Measurements from ENCODE around the gene MTRFR. TPM values are rescaled to one million over a fixed set of nuclear protein-coding genes. Genes with fewer than 3 reads are reported as not detected.

The MTRFR gene
- total RNA-seq, 1 experiment from 2014 or later: 14.8 TPM

DNA sequence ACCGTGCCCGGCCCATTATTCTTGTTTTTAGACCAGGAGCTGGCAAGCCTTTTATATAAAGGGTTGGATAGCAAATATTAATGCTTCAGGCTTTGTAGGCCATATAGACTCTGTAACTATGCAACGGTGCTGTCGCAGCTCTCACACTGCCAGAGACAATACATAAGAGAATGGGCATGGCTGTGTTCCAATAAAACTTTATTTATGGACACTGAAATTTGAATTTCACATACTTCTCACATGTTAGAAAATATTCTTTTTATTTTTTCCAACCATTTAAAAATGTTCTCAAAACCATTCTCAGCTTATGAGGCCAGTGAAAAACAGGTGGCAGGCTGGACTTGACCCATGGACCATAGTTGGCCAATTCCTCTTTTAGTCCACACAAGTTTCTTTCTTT is 51.4 kb downstream of the MTRFR start:
- H3K27me3 Mint-ChIP-seq (ENCODE audit: low read depth): no peaks in the 10 kb centered on the region
- no peak overlapping the region for H3K4me3 Mint-ChIP-seq
- no CpG with 5 or more reads among the region's 4 CpGs for WGBS (ENCODE audit: extremely low coverage, insufficient read length, low lambda C conversion rate)
- Histone ChIP-seq H3K4ac (ENCODE audit: low read depth, low read length) (no peak overlapping the region), H2BK12ac (ENCODE audit: insufficient read length, low read depth, low read length) (no peak overlapping the region), H4K5ac (ENCODE audit: insufficient read length, low read depth, low read length) (no peak overlapping the region), H2AFZ (ENCODE audit: low read length) (no peak overlapping the region), H4K8ac (replicated peaks; ENCODE audit: insufficient read length, low read depth, low read length) (no peak overlapping the region), H3K27ac (ENCODE audit: insufficient read length, low read depth, low read length) (no peak overlapping the region), H3K23me2 (ENCODE audit: insufficient read length, low read depth, low read length, poor library complexity, severe bottlenecking) (no peaks in the 10 kb centered on the region), H2BK120ac (ENCODE audit: low read depth, low read length, poor library complexity, severe bottlenecking) (no peak overlapping the region), H3K27me3 (ENCODE audit: insufficient read depth, low read length) (no peaks in the 10 kb centered on the region), H3K9ac (ENCODE audit: extremely low read depth, insufficient read length, low read length) (no peak overlapping the region), H3K79me2 (ENCODE audit: insufficient read depth, low read length) (no peaks in the 10 kb centered on the region), H3K23ac (ENCODE audit: insufficient read length, low read depth, low read length) (no peak overlapping the region), H4K91ac (ENCODE audit: insufficient read length, low read depth, low read length) (no peak overlapping the region), H4K20me1 (ENCODE audit: control insufficient read depth, insufficient read depth, insufficient read length) (no peaks in the 10 kb centered on the region), H3K14ac (ENCODE audit: insufficient read depth, low read length) (no peak overlapping the region), H3K4me1 (ENCODE audit: insufficient read depth, low read length) (no peaks in the 10 kb centered on the region), H3K18ac (ENCODE audit: insufficient read length, low read depth, low read length) (no peak overlapping the region), H2BK20ac (ENCODE audit: low read depth, low read length, poor library complexity, severe bottlenecking) (no peak overlapping the region), H3K4me2 (ENCODE audit: insufficient read depth, insufficient read length, low read length) (no peak overlapping the region), H3T11ph (ENCODE audit: low read length) (no peak overlapping the region), H2BK15ac (ENCODE audit: low read depth, low read length) (no peak overlapping the region), H3K79me1 (ENCODE audit: insufficient read depth, low read depth, low read length, poor library complexity, severe bottlenecking) (no peaks in the 10 kb centered on the region), H2BK5ac (ENCODE audit: insufficient read length, low read length) (no peak overlapping the region), H3K56ac (ENCODE audit: insufficient read length, low read depth, low read length) (no peak overlapping the region), H2AK5ac (ENCODE audit: insufficient read length, low read length) (no peak overlapping the region), H3K9me3 (ENCODE audit: control insufficient read depth, low read depth, low read length) (no peaks in the 10 kb centered on the region)
- no peaks in the 10 kb centered on the region for H3K9me3 Mint-ChIP-seq
- peaks cover 7 to 8% of the 10 kb centered on the region in 2 experiments for H3K4me1 Mint-ChIP-seq
- TF ChIP-seq, protein P1, sequence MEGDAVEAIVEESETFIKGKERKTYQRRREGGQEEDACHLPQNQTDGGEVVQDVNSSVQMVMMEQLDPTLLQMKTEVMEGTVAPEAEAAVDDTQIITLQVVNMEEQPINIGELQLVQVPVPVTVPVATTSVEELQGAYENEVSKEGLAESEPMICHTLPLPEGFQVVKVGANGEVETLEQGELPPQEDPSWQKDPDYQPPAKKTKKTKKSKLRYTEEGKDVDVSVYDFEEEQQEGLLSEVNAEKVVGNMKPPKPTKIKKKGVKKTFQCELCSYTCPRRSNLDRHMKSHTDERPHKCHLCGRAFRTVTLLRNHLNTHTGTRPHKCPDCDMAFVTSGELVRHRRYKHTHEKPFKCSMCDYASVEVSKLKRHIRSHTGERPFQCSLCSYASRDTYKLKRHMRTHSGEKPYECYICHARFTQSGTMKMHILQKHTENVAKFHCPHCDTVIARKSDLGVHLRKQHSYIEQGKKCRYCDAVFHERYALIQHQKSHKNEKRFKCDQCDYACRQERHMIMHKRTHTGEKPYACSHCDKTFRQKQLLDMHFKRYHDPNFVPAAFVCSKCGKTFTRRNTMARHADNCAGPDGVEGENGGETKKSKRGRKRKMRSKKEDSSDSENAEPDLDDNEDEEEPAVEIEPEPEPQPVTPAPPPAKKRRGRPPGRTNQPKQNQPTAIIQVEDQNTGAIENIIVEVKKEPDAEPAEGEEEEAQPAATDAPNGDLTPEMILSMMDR (conservative IDR thresholded peaks at IDR 0.05): no peak
- no peak overlapping the region for H3K27ac Mint-ChIP-seq
- peaks cover 0 to 11% (median 11%) of the 10 kb centered on the region in 3 experiments; a peak in 4 of 7 replicates for H3K36me3 Mint-ChIP-seq (ENCODE audit: insufficient read depth in 1 of 3, low read depth in 3 of 3)
- no peak for DNase-seq
